ENCODE data around the gene INPP5A. TPM values are rescaled to one million over a fixed set of nuclear protein-coding genes. Genes with fewer than 3 reads are reported as not detected.

INPP5A gene
- 10 to 100 TPM; 20.7 to 26.7 TPM for total RNA-seq
- 21.7 TPM for polyA plus RNA-seq (2013, experiment 1 of 2)
- 20.9 TPM for polyA plus RNA-seq (2013, experiment 2 of 2)
- long read RNA-seq, experiment 1, partial matches to known transcripts = 3 of 11 reads
- long read RNA-seq, experiment 1, other reads (novel, unspliced or antisense) = 4 of 11 reads
- long read RNA-seq, experiment 2, transcript INPP5A-203 (16 exons, 2,967 nt) = major isoform, 58 of 76 reads
- long read RNA-seq, experiment 2, partial matches to known transcripts = 5 of 76 reads
- long read RNA-seq, experiment 2, other reads (novel, unspliced or antisense) = 13 of 76 reads
- long read RNA-seq, experiment 3, partial matches to known transcripts = 4 of 6 reads
- long read RNA-seq, experiment 3, other reads (novel, unspliced or antisense) = 2 of 6 reads
- long read RNA-seq, experiment 4 = 0 reads

DNA sequence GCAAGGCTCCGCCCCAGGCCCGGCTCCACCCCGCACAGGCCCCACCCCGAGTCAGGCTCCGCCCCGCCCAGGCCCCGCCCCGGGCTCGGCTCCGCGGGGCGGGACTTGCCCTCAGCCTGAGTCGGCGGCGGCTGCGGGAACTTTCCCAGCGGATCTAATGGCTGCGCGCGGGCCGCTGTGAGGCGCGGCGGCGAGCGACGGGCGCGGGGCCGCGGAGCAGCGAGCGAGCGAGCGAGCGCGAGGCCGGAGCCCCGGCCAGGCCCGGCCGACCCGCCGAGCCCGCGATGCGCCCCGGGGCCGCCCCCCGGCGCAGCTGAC is at the start of gene INPP5A:
INPP5A (plus strand) TSS at position 104 of the 318 bp plus-strand sequence. CDS start 310 bp downstream, outside the sequence.
- H3K36me3 ChIP-seq (ENCODE audit: control insufficient read depth, insufficient read depth, low read length) = no peaks in the 10 kb centered on the region
- Mint-ChIP-seq H3K9me3 (no peaks in the 10 kb centered on the region), H3K36me3 (ENCODE audit: low read depth) (no peaks in the 10 kb centered on the region), H3K27me3 (ENCODE audit: insufficient read depth) (peaks cover 17% of the 10 kb centered on the region), H3K4me3 (peak within 1 kb of the TSS; percentile 79), H3K27ac (peak within 1 kb of the TSS; percentile 61), H3K4me1 (peaks cover 33% of the 10 kb centered on the region)
- WGBS, 2 experiments (ENCODE audit: insufficient coverage in 1 of 2, insufficient read length in 1 of 2) = 0% methylated on average over 50 of the region's 50 CpGs; no CpG with 5 or more reads in 1 of the 2 experiments
- H3K27me3 ChIP-seq (ENCODE audit: control insufficient read depth, insufficient read depth, low read length, poor library complexity, severe bottlenecking) = no peaks in the 10 kb centered on the region
- no peaks in the 10 kb centered on the region for H3K9me3 ChIP-seq (ENCODE audit: control insufficient read depth, low read length)
- H3K4me1 ChIP-seq (ENCODE audit: control insufficient read depth, insufficient read depth, low read length) = peaks cover 2% of the 10 kb centered on the region
- H3K9ac ChIP-seq (ENCODE audit: extremely low read depth, low read length, poor library complexity, severe bottlenecking) = peak within 1 kb of the TSS; percentile 62
- peak within 1 kb of the TSS; percentile 90 for H3K4me3 ChIP-seq (ENCODE audit: low read length)
- peak within 1 kb of the TSS; percentile 49 for H3K27ac ChIP-seq (ENCODE audit: low read depth, low read length)
- DNase-seq = no peak
- TF ChIP-seq CTCF (conservative IDR thresholded peaks at IDR 0.05) = no peak

DNA sequence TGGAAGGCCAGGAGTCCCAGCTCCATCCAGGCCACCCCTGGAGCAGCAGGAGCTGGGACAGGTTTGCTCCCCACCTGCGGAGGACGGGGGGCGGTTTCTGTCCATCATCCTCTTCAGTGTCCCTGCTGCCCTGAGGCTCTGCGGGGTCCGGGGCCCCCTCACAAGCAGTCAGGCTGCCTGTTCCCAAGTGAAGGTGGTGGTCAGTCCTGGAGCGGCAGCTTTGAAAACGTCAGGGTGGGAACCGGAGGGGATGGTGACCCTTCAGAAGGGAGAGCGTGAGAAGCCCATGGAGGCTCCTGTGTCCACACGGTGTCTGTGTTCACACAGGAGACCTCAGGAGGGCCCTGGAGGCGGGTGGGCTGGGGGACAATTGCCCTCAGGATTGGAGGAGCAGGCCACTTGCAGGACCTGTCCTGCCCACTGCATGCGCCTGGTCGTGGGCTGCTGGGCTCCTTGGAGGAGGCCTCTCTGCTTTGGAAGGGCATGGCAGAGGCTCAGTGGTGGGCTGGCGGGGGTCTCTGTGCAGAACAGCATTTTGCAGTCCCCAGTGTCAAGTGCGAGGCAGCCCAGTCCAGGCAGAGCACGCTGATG is 49.3 kb upstream of the INPP5A start:
- TF ChIP-seq CTCF (conservative IDR thresholded peaks at IDR 0.05) = no peak
- Histone ChIP-seq H3K4me1 (ENCODE audit: control insufficient read depth, insufficient read depth, low read length) (no peaks in the 10 kb centered on the region), H3K4me3 (ENCODE audit: low read length) (no peak overlapping the region), H3K27ac (ENCODE audit: low read depth, low read length) (no peak overlapping the region), H3K9ac (ENCODE audit: extremely low read depth, low read length, poor library complexity, severe bottlenecking) (no peak overlapping the region), H3K36me3 (ENCODE audit: control insufficient read depth, insufficient read depth, low read length) (no peaks in the 10 kb centered on the region), H3K9me3 (ENCODE audit: control insufficient read depth, low read length) (no peaks in the 10 kb centered on the region), H3K27me3 (ENCODE audit: control insufficient read depth, insufficient read depth, low read length, poor library complexity, severe bottlenecking) (no peaks in the 10 kb centered on the region)
- 91 to 97% methylated on average over 11 to 16 of the region's 16 CpGs for WGBS, 2 experiments (ENCODE audit: insufficient coverage in 1 of 2, insufficient read length in 1 of 2)
- no peaks in the 10 kb centered on the region for H3K4me1 Mint-ChIP-seq
- no peak overlapping the region for H3K27ac Mint-ChIP-seq
- H3K27me3 Mint-ChIP-seq (ENCODE audit: insufficient read depth) = peaks cover 3% of the 10 kb centered on the region
- peaks cover 8% of the 10 kb centered on the region for H3K9me3 Mint-ChIP-seq
- H3K36me3 Mint-ChIP-seq (ENCODE audit: low read depth) = no peaks in the 10 kb centered on the region
- no peak overlapping the region for H3K4me3 Mint-ChIP-seq
- DNase-seq = no peak

- DNase-seq = peak; percentile 45
- 92 to 94% methylated on average over 19 to 21 of the region's 21 CpGs for WGBS, 2 experiments (ENCODE audit: insufficient coverage in 1 of 2, insufficient read length in 1 of 2)
- Mint-ChIP-seq H3K27me3 (ENCODE audit: insufficient read depth) (peaks cover 3% of the 10 kb centered on the region), H3K9me3 (peaks cover 8% of the 10 kb centered on the region), H3K27ac (no peak overlapping the region), H3K4me1 (no peaks in the 10 kb centered on the region), H3K4me3 (no peak overlapping the region), H3K36me3 (ENCODE audit: low read depth) (no peaks in the 10 kb centered on the region)
- Histone ChIP-seq H3K9me3 (ENCODE audit: control insufficient read depth, low read length) (no peaks in the 10 kb centered on the region), H3K4me1 (ENCODE audit: control insufficient read depth, insufficient read depth, low read length) (no peaks in the 10 kb centered on the region), H3K9ac (ENCODE audit: extremely low read depth, low read length, poor library complexity, severe bottlenecking) (no peak overlapping the region), H3K4me3 (ENCODE audit: low read length) (no peak overlapping the region), H3K36me3 (ENCODE audit: control insufficient read depth, insufficient read depth, low read length) (no peaks in the 10 kb centered on the region), H3K27ac (ENCODE audit: low read depth, low read length) (no peak overlapping the region), H3K27me3 (ENCODE audit: control insufficient read depth, insufficient read depth, low read length, poor library complexity, severe bottlenecking) (no peaks in the 10 kb centered on the region)
- TF ChIP-seq CTCF (conservative IDR thresholded peaks at IDR 0.05) = no peak
Measured at GRCh38 chr10:132489053-132489703, 48.4 kb upstream of the INPP5A start.
